Measurements from ENCODE around the gene KCNN3.

KCNN3 gene

DNA sequence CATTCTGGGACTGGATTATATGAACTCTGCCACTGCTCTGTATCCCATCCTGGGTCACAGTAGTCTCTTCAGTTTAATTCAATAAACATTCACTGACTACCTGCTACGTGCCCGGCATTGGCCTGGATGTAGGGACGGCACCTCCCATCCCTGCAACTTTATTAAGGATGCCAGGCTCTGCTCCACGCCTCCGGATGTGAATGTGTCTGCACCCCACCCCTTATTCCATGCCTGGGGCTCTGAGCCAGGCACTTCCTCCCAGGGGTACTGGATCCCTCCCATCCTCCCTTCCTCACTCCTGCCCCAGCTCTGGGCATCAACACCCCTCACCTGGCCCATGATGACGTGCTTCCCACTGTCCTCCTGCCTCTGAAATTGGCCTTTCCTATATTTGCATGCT lies 53.7 kb downstream of the KCNN3 start:
- no peak for DNase-seq (ENCODE audit: low read depth in 2 of 2)

DNA sequence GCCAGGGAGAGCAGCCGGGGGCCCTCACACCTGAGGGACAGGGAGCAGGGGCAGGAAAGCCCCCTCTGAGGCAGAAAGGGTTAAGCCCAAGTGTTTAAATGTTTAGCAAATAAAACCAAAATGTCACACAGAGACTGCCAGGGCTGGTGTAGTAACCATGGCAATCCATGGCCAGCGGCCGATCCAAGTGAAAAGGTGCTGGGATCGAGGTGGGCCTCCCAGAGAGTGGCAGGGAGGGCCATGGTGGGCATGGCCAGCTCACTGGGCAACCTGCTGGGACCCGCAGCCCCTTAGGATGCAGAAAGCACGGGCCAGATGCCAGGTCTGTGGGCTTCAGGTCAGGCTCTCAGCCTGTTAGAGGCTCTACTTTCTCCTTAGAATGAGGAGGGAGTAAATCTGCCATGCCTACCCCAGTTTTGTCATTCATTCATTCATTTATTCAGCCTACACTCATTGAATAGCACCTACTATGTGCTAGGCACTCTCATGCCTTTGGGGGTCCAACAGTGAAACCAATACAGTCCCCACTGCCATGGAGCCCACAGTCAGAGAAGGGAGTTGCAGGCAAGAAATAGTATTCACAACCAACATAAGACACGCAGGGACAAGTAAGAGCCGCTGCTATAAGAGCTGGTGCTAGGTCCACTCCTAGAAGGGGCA lies 56.1 kb downstream of the KCNN3 start:
- DNase-seq (ENCODE audit: low read depth in 2 of 2): no peak

DNA sequence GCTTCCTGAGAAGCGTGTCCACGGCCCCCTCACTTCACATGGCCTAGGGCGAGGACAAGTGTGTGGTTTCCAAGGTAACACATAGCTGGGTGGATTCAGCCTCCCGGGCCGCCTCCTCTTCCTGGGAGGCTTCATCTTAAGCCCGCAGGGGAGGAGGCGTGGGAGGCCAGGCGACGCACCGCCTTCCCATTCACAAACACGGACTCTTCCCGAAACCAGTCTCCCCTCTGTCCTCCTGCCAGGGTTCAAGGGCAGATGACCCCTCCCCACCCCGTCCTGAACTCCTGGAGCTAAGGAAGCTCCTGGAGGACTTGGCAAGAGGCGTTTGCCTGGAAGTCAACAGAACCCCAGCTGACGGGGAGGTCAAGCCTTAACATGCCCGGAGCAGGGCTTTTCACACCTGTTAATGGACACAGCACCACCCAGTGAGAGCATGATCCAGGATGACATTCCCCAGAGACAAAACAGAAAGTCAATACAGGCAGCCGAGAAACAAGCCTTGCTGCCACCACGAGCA lies 56.7 kb downstream of the KCNN3 start:
- no peak for DNase-seq (ENCODE audit: low read depth in 2 of 2)

DNA sequence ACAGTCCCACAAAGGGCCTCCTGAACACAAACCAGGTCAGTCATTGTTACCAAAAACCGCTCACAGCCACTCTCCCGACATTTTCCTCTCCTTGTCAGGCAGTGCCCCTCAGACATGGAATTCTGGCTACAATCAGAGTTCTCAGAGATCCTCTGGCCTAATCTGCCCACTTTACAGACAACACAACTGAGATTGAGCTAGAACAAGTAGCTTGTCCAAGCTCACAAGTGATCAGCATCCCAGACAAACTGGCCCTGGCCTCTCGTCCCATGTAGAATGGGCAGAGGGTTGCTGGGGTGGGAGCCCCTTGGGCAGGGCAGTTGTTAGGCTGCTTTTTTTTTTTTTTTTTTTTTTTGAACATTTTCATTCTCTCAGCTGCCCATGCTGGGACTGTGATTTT lies 57.2 kb downstream of the KCNN3 start:
- DNase-seq (ENCODE audit: low read depth in 2 of 2): no peak

DNA sequence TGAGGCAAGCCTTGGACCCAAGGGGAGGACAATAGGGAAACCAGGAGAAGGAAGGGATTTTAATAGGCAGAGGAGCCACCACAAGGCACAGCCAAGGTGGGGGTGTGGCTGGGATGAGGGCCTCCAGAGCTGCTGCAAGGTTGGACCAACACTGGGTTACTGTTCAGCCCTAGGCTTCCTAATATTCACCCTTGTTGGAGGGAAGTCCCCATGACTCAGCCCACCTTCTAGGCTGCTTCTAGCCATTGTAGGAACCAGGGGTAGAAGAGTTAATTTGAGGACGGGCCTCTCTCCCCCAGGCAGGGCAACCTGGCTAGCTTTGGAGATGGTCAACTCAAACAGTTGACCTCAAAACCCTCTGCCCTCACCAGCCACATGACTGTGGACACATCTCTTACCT lies 59.5 kb downstream of the KCNN3 start:
- DNase-seq (ENCODE audit: low read depth in 2 of 2): no peak

DNA sequence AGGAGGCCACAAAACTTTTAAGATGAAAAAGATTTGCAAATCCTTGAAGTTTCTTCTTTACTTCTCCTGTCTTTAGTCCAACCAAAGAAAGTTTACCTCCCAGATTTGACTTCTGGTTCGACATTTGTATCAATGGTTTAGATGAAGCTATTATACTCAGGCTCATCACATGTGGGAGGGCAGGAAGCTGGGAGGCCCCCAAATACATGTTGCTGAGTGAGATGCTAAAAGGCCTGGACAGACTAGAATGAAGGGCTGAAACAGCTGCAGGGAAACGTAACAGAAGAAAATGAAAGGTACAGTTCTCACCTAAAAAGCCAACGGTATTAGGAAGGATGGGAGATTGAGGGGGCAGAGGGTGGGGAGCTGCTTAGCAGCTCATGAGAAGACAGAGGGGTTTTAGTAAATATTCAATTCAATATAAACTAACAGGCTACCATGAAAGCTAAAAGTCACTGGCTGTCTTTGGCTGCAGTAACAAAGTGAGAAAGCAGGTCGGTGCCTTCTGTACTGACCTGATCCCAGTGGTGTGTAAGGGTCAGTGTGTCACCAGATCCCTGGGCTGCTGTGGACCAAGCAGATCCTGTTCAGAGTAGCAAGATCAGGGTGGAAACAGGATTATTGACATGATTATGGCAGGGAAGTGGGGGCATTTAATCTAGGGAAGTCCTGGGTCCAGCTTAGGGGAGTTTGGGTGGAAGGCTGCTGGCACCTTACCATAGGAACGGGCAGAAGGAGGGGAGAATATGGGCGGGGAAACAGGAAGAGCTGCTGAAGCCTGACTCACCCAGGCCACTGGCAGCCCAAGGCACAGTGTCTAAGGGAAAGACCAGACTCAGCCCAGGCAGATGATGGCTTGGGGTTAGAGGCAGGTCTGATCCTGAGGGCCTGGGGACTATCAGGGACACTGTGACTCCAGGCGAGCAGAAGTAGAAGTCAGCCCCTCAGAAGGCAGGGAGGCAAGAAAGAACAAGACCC lies 60.4 kb downstream of the KCNN3 start:
- DNase-seq (ENCODE audit: low read depth in 2 of 2): no peak

DNA sequence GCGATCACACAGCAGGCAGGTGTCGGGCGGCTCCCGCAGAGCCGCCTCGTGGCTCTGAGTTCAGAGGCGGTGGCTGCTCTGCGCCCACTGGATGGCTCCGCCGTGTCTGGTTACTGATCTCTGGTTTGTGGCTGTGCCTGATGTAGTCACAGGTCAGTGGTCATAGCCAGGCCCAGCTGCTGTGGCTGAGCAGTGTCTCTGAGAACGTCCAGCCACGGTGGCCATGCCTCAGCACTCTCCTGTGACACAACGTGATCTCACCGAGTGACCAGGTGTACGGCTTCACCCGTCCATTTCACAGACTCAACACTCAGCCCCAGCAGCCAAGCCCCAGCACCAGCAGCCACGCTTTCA lies 61.2 kb downstream of the KCNN3 start:
- no peak for DNase-seq (ENCODE audit: low read depth in 2 of 2)

DNA sequence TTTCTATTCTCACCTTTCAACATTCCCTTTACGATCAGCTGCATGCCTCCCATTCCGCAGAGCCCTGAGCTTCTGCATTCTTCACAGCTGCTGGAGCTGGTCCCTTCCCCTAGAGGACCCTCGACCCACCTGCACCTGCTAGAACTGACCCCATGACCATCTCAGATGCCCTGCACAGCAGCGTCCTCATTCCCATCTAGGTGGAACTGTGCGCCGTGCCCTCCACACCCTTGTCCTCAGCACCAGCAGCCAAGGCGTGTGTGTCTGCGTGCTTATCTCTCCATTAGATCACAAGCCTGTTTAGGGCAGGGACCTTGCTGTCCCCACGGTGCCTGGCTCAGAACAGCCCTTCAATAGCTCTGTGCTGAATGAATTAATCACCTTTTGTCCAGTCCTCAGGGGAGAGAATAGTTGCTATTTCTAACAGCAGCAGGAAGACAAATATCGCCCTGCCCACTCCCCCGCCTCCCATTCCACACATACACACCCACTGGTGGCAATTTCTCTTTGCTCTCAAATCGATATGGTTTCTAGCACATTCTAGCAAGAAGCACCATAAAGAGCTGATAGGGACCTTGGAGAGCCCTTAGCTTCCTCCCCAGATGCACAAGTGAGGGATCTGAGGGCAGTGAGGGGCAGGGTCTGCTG lies 61.7 kb downstream of the KCNN3 start:
- DNase-seq (ENCODE audit: low read depth in 2 of 2): no peak

DNA sequence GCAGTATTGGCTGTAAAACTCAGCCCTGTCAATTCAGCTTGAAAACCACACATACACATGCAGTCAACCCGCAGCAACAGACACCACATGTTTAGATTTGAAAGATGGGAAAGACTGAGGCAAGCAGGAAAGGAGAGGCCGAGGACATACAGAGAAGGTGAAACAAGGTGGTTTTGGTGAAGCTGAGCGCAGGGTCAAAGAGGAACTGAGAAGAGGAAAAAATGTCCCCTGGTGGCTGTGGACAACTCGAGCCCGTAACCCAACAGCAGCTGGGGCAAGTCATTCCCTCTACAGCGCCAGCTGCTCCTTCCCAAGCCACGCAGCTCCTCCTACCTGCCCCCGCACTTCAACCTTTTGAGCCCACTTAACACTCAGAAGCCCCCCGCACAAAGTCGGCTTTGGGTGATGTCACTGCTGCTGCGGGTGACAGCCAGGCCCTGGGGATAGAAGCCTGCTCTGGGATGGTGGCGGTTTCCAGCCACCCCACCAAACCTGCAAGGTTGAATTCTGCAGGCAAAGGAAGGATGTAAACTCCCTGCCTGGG lies 63.0 kb downstream of the KCNN3 start:
- DNase-seq (ENCODE audit: low read depth in 2 of 2): no peak

DNA sequence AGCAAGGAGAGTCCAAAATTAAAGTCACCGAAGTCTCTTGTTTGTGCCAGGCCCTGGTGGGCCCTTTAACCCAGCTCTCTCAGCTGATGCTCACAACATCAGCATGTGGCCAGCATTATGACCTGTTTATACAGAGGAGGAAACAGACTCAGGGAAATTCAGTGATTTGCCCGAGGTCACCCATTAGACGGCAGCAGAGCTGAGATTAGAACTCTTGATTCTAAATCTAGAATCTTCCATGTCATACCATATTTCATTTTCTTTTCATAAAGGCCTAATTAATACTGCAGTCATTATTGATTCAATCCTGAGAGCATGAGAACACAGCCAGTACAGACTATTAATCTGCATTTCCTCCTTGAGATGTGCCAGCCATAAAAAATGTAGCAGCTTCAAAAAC lies 63.7 kb downstream of the KCNN3 start:
- no peak for DNase-seq (ENCODE audit: low read depth in 2 of 2)

DNA sequence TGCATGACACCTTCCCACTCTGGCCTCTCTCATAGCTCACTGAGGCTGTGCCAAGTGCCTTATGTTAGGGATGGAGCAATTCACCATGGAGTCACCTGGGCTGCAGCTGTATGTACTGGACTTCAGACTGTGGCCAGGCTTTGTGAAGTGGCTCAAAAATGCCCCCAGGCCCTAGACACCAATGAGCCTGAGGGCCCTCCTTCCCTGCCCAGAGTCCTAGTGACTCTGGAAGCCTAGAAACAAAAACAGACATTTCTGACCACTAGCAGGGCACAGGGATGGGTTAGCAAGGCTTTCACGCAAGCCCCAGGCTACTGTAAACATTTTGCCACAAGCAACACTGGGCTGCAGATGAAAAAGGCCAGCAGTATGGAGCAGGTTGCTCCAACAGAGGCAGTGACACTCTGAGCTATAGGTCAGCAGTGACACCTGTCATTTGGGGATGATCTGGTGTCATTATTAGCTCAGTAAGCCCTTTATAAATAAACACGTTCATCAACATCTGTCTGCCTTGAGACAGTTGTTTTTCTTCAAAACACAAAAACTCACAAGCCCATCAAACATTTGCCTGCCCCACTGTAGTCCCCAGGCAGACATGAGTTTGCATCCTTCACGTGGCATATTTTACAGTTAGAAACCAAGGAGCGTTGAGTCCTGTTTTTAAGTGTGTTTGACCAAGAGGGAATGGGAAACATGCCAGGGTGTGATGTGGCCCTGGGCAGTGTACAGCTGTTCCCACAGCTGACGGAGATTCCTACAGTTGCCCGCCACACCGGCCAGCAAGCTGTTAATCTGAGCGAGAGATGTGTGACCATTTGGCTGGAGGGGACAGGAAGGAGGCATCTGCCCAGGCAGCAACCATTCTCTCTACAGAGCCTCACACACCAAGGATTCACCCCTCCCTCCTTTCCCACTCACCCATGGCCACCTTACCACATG lies 66.8 kb downstream of the KCNN3 start:
- DNase-seq (ENCODE audit: low read depth in 2 of 2): no peak

DNA sequence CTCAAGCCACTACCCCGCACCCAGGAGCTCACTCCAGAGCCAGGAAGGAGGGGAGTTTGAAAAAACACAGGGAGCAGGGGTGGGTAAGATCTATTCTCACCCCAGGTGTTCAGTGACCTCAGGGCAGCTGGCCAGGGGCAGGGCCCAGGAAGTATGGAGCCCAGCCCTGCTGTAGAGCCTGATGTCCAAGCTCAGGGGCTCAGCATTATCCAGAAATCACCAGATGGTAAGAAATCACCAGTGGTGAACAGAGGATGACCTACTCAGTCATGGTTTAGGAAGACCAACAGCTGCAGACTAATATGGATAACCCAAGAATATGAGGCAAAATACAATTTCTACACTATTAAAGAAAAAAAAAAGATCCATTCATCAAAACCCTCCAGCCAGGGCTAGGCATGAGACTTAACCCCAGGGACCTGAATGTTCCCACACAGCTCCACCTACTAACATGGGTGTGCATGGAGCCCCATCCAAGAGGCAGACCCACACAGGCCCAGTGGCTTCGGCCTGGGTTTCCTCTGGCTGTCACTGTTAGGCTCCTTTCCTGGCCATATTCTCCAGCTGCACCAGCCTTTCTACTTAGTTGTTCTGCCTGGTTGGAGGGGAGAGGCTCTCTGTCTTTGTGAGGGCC lies 67.6 kb downstream of the KCNN3 start:
- DNase-seq (ENCODE audit: low read depth in 2 of 2): no peak

DNA sequence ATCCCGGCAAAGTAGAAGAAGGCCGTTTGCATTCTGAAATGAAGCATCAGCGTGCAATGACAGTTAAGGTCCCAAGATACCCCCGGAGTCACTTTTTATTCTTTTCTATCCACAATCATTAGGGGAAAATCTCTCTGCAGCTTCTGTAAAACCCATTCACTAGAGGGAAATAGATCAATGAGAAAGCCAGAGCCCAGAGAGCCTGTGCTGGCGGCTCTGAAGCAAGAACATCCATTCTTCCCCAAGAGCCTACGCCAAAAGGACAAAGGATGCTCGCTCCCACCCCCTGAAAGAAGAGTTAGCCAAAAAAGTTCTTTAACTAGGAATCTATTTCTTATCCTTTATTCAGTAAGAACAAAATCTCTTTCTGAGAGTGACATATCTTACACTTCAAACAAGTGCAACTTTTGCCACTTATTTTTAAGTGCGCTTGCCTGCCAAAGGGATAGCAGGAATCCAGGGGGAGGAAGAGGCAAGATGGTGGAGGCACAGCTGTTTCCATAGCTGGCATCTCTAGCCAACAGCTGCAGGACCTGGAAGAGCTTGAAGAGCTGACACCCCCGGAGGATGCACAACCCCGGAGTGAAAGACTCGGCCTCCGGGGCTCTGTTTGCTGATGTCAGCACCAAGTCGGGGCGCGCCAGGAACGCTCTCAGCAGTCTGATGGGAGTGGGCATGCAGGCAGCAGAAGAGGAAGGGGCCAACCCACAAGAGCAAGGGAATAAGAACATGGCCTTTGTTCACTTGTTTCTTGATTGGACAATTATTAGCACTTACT lies 68.7 kb downstream of the KCNN3 start:
- DNase-seq (ENCODE audit: low read depth in 2 of 2): no peak

DNA sequence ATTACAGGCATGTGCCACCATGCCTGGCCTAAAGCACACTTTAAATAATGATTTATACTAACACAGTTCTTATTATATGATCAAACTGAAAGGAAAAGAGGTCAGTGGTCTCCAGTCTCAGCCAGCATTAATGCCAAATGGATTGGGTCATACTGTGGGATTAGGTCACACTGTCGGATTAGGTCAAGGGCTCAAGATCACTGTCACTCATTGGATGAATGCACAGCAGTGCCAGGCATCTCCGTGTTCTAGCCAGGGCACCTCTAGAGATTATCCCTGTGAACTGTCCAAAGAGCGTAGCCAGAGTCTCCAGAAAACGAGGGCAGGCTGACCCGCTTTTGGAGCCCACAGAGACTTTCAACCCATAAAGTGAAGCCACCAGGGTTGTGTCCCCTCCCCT lies 70.9 kb downstream of the KCNN3 start:
- DNase-seq (ENCODE audit: low read depth in 2 of 2): no peak

DNA sequence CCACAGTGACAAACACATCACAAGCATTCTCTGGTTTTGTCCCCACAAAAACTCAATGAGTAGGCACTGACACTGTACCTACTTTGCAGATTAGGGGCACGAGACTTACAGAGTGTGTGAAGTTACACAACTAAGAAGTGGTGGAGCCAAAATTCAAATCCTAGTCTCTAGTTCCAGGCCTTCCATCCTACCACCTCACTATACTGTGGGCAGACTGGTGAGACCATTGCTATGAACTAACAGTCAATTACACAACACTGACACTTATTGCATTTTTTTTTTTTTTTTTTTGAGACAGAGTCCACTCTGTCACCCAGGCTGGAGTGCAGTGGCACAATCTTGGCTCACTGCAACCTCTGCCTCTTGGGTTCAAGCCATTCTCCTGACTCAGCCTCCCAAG lies 71.4 kb downstream of the KCNN3 start:
- DNase-seq (ENCODE audit: low read depth in 2 of 2): no peak

DNA sequence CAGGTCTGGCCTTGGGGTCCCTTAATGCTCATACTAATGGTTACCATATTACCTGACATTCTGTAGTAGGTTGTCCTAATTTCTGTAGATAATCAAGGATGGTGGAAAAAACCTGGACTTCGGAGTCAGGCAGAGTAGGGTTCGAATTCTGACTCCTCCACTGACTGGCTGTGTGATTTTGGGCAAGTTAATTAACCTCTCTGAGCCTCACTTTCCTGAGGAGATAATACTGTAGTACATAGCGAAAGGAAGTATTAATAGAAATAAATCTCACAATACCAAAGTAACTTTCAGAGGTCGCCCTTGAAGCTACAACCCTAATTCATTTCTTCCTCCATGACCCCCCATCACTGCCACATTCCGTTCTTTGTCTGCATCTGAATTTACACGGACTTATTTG lies 72.9 kb downstream of the KCNN3 start:
- no peak for DNase-seq (ENCODE audit: low read depth in 2 of 2)

DNA sequence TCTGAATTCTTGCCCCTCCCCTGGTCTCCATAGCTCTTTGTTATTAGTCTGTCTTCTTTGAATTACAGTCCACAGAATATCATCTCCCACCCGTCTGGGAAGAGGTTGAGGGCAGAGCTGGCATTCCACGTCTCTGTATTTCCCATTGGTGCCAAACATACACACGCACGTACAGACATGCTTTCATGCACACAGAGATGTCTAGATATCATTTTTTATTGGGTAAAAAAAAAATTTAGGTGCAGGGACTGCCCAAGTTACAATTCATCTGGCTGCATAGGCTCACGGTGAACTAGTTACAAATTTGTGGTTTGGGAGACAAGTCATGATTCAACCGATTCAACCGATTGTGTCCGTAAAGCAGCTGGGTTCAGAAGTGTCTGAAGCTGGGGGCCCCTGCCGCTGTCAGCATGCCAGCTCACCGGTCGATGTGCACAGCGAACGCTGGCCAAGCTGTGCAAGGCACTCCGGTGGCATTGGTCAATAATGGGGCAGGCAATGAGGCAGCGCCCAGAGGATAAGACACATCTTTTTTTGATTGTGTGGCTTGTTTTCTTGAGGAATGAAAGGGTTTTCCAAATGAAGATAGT lies 73.7 kb downstream of the KCNN3 start:
- no peak for DNase-seq (ENCODE audit: low read depth in 2 of 2)

DNA sequence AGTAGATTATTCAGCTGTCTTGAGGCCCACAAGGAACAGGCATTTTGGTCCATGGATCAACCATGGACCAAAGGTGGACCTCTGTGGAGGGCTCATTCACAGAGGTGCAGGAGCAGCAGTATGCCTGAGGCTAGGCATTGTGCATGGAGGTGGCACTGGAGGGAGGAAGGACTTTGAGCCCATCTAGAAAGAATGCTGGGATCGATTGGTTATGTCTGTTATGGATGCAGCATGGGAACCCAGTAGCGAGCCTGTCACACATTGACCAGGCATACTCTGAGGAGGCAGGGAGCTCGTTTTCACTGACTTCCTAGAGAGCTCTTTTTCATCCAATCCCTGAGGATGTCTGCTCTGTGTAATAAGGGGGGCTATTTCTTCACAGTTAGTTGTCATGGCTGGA lies 75.5 kb downstream of the KCNN3 start:
- no peak for DNase-seq (ENCODE audit: low read depth in 2 of 2)

DNA sequence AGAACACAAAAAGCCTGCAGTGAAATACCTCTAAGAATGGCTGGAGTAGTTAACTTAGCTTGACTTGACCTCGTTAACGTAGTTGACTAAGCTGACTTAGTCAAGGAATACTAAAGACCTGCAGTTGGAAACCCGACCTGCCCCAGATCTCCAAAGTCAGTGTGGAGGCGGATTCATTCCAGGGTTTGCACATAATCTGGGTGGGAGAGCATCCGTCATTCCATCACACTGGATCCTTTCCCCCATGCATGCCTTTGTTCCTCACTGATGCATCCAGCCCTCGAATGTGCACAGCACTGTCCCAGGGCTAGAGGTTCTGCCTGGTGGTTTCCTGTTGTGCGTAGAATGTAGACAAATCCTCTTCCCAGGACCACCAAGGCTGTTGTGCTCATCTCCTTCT lies 76.4 kb downstream of the KCNN3 start:
- DNase-seq (ENCODE audit: low read depth in 2 of 2): no peak

DNA sequence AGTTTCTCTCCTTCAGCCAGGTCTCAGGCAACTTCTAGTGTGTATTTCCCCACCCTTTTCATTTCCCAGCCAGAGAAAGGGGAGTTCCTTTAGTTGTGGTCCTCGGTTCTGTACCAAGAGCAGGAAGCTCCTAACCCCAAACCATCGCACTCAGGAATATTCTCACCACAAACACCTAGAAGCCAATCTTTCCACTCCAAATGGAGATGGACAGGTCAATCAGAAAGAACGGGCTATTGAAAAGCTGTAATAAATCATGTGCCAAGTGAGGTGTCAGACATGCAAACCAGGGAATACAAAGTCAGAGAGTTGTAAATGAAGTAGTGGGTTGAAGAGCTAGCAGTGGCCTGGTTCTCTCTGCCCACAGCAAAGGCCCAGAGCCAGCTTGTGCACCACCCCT lies 77.2 kb downstream of the KCNN3 start:
- no peak for DNase-seq (ENCODE audit: low read depth in 2 of 2)

Measured in stimulated activated CD8-positive, alpha-beta memory T cell treated with anti-CD3 and anti-CD28 coated beads, Interleukin-15, amount 100 ng/mL, for 4 hours (primary cell).